ENCODE data around the gene PAPOLG.

- no peak for TF ChIP-seq MAZ (IDR thresholded peaks at IDR 0.05; ENCODE audit: borderline replicate concordance, low read depth, low read length)
- TF ChIP-seq, protein P1, sequence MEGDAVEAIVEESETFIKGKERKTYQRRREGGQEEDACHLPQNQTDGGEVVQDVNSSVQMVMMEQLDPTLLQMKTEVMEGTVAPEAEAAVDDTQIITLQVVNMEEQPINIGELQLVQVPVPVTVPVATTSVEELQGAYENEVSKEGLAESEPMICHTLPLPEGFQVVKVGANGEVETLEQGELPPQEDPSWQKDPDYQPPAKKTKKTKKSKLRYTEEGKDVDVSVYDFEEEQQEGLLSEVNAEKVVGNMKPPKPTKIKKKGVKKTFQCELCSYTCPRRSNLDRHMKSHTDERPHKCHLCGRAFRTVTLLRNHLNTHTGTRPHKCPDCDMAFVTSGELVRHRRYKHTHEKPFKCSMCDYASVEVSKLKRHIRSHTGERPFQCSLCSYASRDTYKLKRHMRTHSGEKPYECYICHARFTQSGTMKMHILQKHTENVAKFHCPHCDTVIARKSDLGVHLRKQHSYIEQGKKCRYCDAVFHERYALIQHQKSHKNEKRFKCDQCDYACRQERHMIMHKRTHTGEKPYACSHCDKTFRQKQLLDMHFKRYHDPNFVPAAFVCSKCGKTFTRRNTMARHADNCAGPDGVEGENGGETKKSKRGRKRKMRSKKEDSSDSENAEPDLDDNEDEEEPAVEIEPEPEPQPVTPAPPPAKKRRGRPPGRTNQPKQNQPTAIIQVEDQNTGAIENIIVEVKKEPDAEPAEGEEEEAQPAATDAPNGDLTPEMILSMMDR (IDR thresholded peaks at IDR 0.05), result no peak
- no peak for TF ChIP-seq USF2 (IDR thresholded peaks at IDR 0.05)
- no peak for TF ChIP-seq SMC3 (IDR thresholded peaks at IDR 0.05)
- peak; percentile 95 for TF ChIP-seq POLR2A (IDR thresholded peaks at IDR 0.05; ENCODE audit: low read length)
- TF ChIP-seq, protein P2, sequence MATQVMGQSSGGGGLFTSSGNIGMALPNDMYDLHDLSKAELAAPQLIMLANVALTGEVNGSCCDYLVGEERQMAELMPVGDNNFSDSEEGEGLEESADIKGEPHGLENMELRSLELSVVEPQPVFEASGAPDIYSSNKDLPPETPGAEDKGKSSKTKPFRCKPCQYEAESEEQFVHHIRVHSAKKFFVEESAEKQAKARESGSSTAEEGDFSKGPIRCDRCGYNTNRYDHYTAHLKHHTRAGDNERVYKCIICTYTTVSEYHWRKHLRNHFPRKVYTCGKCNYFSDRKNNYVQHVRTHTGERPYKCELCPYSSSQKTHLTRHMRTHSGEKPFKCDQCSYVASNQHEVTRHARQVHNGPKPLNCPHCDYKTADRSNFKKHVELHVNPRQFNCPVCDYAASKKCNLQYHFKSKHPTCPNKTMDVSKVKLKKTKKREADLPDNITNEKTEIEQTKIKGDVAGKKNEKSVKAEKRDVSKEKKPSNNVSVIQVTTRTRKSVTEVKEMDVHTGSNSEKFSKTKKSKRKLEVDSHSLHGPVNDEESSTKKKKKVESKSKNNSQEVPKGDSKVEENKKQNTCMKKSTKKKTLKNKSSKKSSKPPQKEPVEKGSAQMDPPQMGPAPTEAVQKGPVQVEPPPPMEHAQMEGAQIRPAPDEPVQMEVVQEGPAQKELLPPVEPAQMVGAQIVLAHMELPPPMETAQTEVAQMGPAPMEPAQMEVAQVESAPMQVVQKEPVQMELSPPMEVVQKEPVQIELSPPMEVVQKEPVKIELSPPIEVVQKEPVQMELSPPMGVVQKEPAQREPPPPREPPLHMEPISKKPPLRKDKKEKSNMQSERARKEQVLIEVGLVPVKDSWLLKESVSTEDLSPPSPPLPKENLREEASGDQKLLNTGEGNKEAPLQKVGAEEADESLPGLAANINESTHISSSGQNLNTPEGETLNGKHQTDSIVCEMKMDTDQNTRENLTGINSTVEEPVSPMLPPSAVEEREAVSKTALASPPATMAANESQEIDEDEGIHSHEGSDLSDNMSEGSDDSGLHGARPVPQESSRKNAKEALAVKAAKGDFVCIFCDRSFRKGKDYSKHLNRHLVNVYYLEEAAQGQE (IDR thresholded peaks at IDR 0.05), result no peak
- TF ChIP-seq MAX (IDR thresholded peaks at IDR 0.05), result peak; percentile 62; the same call in 1 of the 2 replicates
- TF ChIP-seq BHLHE40 (IDR thresholded peaks at IDR 0.05; ENCODE audit: low read depth, low read length), result no peak
- TF ChIP-seq HDAC2 (IDR thresholded peaks at IDR 0.05), result no peak
- TF ChIP-seq TP53 (CRISPR knock-in tag; IDR thresholded peaks at IDR 0.05), result no peak
- no peak for TF ChIP-seq NFE2L2 (conservative IDR thresholded peaks at IDR 0.05; ENCODE audit: low read length)
- TF ChIP-seq RAD21 (conservative IDR thresholded peaks at IDR 0.05 in 1 of 2, IDR thresholded peaks at IDR 0.05 in 1 of 2), result no peak
Measured at GRCh38 chr2:60756097-60757087, at the start of gene PAPOLG.

All from A549 (cell line).